Muscle of arm (tissue), 12 donors: ENCODE results near the gene MAGEA3. TPM values are rescaled to one million over a fixed set of nuclear protein-coding genes. Genes with fewer than 3 reads are reported as not detected.
"Not testable (repeated sequence)": the region's sequence is repeated elsewhere in the genome, so short reads cannot be mapped to it uniquely, and the experiment has no call there.

ENCODE experiments used
- DNase-seq: peaks from one replicate; pipeline ENCODE4 v3.0.0-alpha.2; 2013
- polyA plus RNA-seq, 12 donors: library from polyadenylated mRNA; unstranded; fragments of 120-200 nt; gene quantifications; one replicate each; pipeline ENCODE4 v1.2.1, GENCODE V29; 2013; ENCODE audit not compliant: insufficient read length in 12 of 12

The MAGEA3 gene
- polyA plus RNA-seq, 12 donors = not detected

DNA sequence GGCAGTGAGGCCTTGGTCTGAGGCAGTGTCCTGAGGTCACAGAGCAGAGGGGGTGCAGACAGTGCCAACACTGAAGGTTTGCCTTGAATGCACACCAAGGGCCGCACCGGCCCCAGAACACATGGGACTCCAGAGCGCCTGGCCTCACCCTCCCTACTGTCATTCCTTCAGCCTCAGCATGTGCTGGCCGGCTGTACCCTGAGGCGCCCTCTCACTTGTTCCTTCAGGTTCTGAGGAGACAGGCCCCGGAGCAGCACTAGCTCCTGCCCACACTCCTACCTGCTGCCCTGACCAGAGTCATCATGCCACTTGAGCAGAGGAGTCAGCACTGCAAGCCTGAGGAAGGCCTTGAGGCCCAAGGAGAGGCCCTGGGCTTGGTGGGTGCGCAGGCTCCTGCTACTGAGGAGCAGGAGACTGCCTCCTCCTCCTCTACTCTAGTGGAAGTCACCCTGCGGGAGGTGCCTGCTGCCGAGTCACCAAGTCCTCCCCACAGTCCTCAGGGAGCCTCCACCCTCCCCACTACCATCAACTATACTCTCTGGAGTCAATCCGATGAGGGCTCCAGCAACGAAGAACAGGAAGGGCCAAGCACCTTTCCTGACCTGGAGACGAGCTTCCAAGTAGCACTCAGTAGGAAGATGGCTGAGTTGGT lies 37.4 kb downstream of the MAGEA3 start:
- no peak for DNase-seq

GRCh38 chrX:152736528-152736927 lies 37.9 kb downstream of the MAGEA3 start:
- DNase-seq = not testable (repeated sequence)

GRCh38 chrX:152738560-152738959 lies 40.0 kb downstream of the MAGEA3 start:
- no peak for DNase-seq

Other genes starting within 250 kb of the MAGEA3 start
- gene GABRA3, start 247.5 kb upstream of the MAGEA3 start, polyA plus RNA-seq = 1 to 10 TPM in 11 of 12 donors, not detected in 1; 1.0 to 2.8 (median 2.2) TPM
- gene GABRQ, start 60.9 kb upstream of the MAGEA3 start, polyA plus RNA-seq = 1 to 10 TPM in 11 of 12 donors, not detected in 1; 1.2 to 2.6 (median 1.6) TPM
- gene CSAG2, start 10.5 kb downstream of the MAGEA3 start, polyA plus RNA-seq = not detected
- not detected for gene MAGEA2B, start 15.8 kb downstream of the MAGEA3 start, polyA plus RNA-seq
- gene CSAG1, start 34.9 kb downstream of the MAGEA3 start, polyA plus RNA-seq = under 1 TPM in 1 of 12 donors, not detected in 11; 0.30 TPM
- gene MAGEA12, start 35.0 kb downstream of the MAGEA3 start, polyA plus RNA-seq = not detected
- under 1 TPM in 1 of 12 donors, not detected in 11; 0.35 TPM for gene MAGEA2, start 55.0 kb downstream of the MAGEA3 start, polyA plus RNA-seq
- under 1 TPM in 1 of 12 donors, not detected in 11; 0.80 TPM for gene CSAG3, start 60.4 kb downstream of the MAGEA3 start, polyA plus RNA-seq
- gene MAGEA6, start 70.9 kb downstream of the MAGEA3 start, polyA plus RNA-seq = not detected
- gene CETN2, start 132.0 kb downstream of the MAGEA3 start, polyA plus RNA-seq = 10 to 100 TPM in 11 of 12 donors, not detected in 1; 27.6 to 52.6 (median 35.8) TPM
- 10 to 100 TPM in 10 of 12 donors, 1 to 10 TPM in 1, not detected in 1; 9.8 to 18.0 (median 12.1) TPM for gene NSDHL, start 132.3 kb downstream of the MAGEA3 start, polyA plus RNA-seq
- gene ZNF185, start 199.3 kb downstream of the MAGEA3 start, polyA plus RNA-seq = 10 to 100 TPM in 11 of 12 donors, not detected in 1; 10.2 to 37.1 (median 18.8) TPM